ENCODE data around the gene ABAT. TPM values are rescaled to one million over a fixed set of nuclear protein-coding genes. Genes with fewer than 3 reads are reported as not detected.

Gene ABAT
- total and polyA plus RNA-seq, 2 of the 8 experiments (the other 6 are each of a cell fraction or from before 2014, with no cell fraction given): 6.4 to 8.4 TPM

- no peak for TF ChIP-seq CHD7 (IDR thresholded peaks at IDR 0.05; ENCODE audit: insufficient replicate concordance, low read length)
- no peak for TF ChIP-seq CREB1 (IDR thresholded peaks at IDR 0.05)
- TF ChIP-seq KDM5A (IDR thresholded peaks at IDR 0.05; ENCODE audit: low read length): no peak
- TF ChIP-seq CHD1 (IDR thresholded peaks at IDR 0.05; ENCODE audit: low read depth, low read length): no peak
- TF ChIP-seq EZH2 (IDR thresholded peaks at IDR 0.05; ENCODE audit: low read depth, low read length, severe bottlenecking): no peak
- TF ChIP-seq NRF1 (IDR thresholded peaks at IDR 0.05; ENCODE audit: low read depth, low read length): no peak
- no peak for TF ChIP-seq TAF7 (optimal IDR thresholded peaks at IDR 0.05; ENCODE audit: borderline replicate concordance, low read depth, low read length)
- TF ChIP-seq GABPA (IDR thresholded peaks at IDR 0.05; ENCODE audit: borderline replicate concordance, insufficient read depth, low read length): no peak
- TF ChIP-seq SIX5 (IDR thresholded peaks at IDR 0.05; ENCODE audit: low read depth, low read length): no peak
- TF ChIP-seq ZNF274 (IDR thresholded peaks at IDR 0.05; ENCODE audit: borderline replicate concordance, extremely low read depth, low read length): no peak
- no peak for TF ChIP-seq PHF8 (conservative IDR thresholded peaks at IDR 0.05; ENCODE audit: low read depth, low read length)
- TF ChIP-seq POLR2AphosphoS5 (IDR thresholded peaks at IDR 0.05; ENCODE audit: low read depth, low read length): no peak
These were observed 145.1 kb downstream of the ABAT start (continued) for GRCh38 chr16:8819411-8820034.
